H1 (cell line): ENCODE data around the gene DAPL1. TPM values are rescaled to one million over a fixed set of nuclear protein-coding genes. Genes with fewer than 3 reads are reported as not detected.

ENCODE experiments used
- CTCF ChIA-PET: fragments of 300-600 bp; sonication (Branson Sonifier 250); formaldehyde crosslinking; loops from one replicate; lab custom pipeline; 2021; ENCODE audit not compliant: partially characterized antibody; lab: Charles Lee
- POLR2A ChIA-PET: fragments of 300-600 bp; sonication (Branson Sonifier 250); formaldehyde crosslinking; loops from one replicate; lab custom pipeline; 2021; ENCODE audit warnings: inconsistent platforms; ENCODE audit not compliant: partially characterized antibody; lab: Charles Lee
- DNase-seq, 2 experiments: peaks; one replicate each; pipeline versions ENCODE4 v3.0.0 to v3.0.0-alpha.2; 2010 to 2022; ENCODE audit warnings: low spot score in 2 of 2, low read depth in 1 of 2, mixed read lengths in 1 of 2
- FAIRE-seq: peaks from 2 replicates; lab custom pipeline; 2011; peaks lifted over from hg19 to GRCh38; lab: Jason Lieb, UNC
- H2AFZ ChIP-seq: 2 replicates; pipeline ENCODE4 v1.8.1; 2012; ENCODE audit warnings: low read length, inconsistent platforms
- H2AK5ac ChIP-seq: 2 replicates; pipeline ENCODE4 v1.6.1; 2013; ENCODE audit warnings: low read depth, low read length
- H2BK120ac ChIP-seq: replicated peaks from 2 replicates; pipeline ENCODE3; 2013; ENCODE audit warnings: low read depth, low read length, inconsistent platforms
- H2BK12ac ChIP-seq: 2 replicates; pipeline ENCODE4 v1.6.1; 2013; ENCODE audit warnings: low read depth, low read length
- H2BK15ac ChIP-seq: 2 replicates; pipeline ENCODE4 v1.6.1; 2013; ENCODE audit warnings: low read length
- H2BK20ac ChIP-seq: 2 replicates; pipeline ENCODE4 v1.6.1; 2013; ENCODE audit warnings: low read length
- H2BK5ac ChIP-seq: 2 replicates; pipeline ENCODE4 v1.6.1; 2013; ENCODE audit warnings: low read depth, low read length
- H3K14ac ChIP-seq: 2 replicates; pipeline ENCODE4 v1.6.1; 2013; ENCODE audit warnings: inconsistent platforms; ENCODE audit not compliant: insufficient read length
- H3K18ac ChIP-seq: 2 replicates; pipeline ENCODE4 v1.6.1; 2013; ENCODE audit warnings: low read length; ENCODE audit errors: extremely low read depth
- H3K23ac ChIP-seq: 2 replicates; pipeline ENCODE4 v1.6.1; 2013; ENCODE audit warnings: inconsistent platforms; ENCODE audit not compliant: insufficient read length
- H3K23me2 ChIP-seq: 2 replicates; pipeline ENCODE4 v1.6.1; 2013; ENCODE audit warnings: low read depth, low read length
- H3K27ac ChIP-seq: 2 replicates; pipeline ENCODE4 v1.6.1; 2011; ENCODE audit warnings: low read depth, low read length, inconsistent platforms
- H3K27me3 ChIP-seq, 4 experiments: replicated peaks in 1 of 4; 1 replicate in 1 of 4; 2 replicates in 3 of 4; pipeline versions ENCODE4 v1.6.1 to v1.8.1; 2011 to 2013; ENCODE audit warnings: low read length in 3 of 4, mild to moderate bottlenecking in 3 of 4, inconsistent platforms in 2 of 4, mixed read lengths in 2 of 4, moderate library complexity in 1 of 4; ENCODE audit not compliant: control insufficient read depth in 3 of 4, insufficient read depth in 3 of 4; ENCODE audit errors: extremely low read depth in 1 of 4
- H3K36me3 ChIP-seq, 4 experiments: 2 replicates each; pipeline versions ENCODE4 v1.6.1 to v1.8.1; 2011 to 2013; ENCODE audit warnings: mild to moderate bottlenecking in 4 of 4, low read length in 3 of 4, moderate library complexity in 2 of 4, control low read depth in 1 of 4, inconsistent platforms in 1 of 4; ENCODE audit not compliant: insufficient read depth in 4 of 4, control insufficient read depth in 2 of 4
- H3K4ac ChIP-seq: replicated peaks from 2 replicates; pipeline ENCODE3; 2013; ENCODE audit warnings: low read length, low read depth, mixed read lengths, inconsistent platforms; ENCODE audit not compliant: insufficient read length
- H3K4me1 ChIP-seq, 4 experiments: replicated peaks in 1 of 4; 1 replicate in 1 of 4; 2 replicates in 3 of 4; pipeline versions ENCODE4 v1.6.1 to v1.8.1; 2011 to 2013; ENCODE audit warnings: low read length in 3 of 4, inconsistent platforms in 2 of 4, mixed read lengths in 1 of 4; ENCODE audit not compliant: insufficient read depth in 4 of 4, control insufficient read depth in 3 of 4
- H3K4me2 ChIP-seq, 2 experiments: 2 replicates each; pipeline versions ENCODE4 v1.6.1 to v1.8.1; 2011 to 2013; ENCODE audit warnings: low read depth in 2 of 2, low read length in 2 of 2, control low read depth in 1 of 2, inconsistent platforms in 1 of 2, mild to moderate bottlenecking in 1 of 2; ENCODE audit not compliant: insufficient read depth in 1 of 2
- H3K4me3 ChIP-seq, 4 experiments: fragments of 200-600, 300-600 bp in 1 of 4; sonication (generic), shearing (Covaris generic), sonication (Bioruptor Twin) in 1 of 4; 2 replicates each; pipeline versions ENCODE4 v1.5.1 to v1.8.1; 2011 to 2016; ENCODE audit warnings: low read length in 4 of 4, low read depth in 3 of 4, control low read depth in 2 of 4, inconsistent platforms in 2 of 4, mild to moderate bottlenecking in 2 of 4, mixed read lengths in 1 of 4, moderate library complexity in 1 of 4; ENCODE audit not compliant: insufficient read depth in 2 of 4; ENCODE audit errors: extremely low read depth in 1 of 4
- H3K56ac ChIP-seq: replicated peaks from 2 replicates; pipeline ENCODE3; 2013; ENCODE audit warnings: low read depth, mild to moderate bottlenecking, mixed read lengths, low read length, inconsistent platforms; ENCODE audit not compliant: insufficient read length
- H3K79me1 ChIP-seq: 2 replicates; pipeline ENCODE4 v1.6.1; 2013; ENCODE audit warnings: low read depth, low read length, control low read depth
- H3K79me2 ChIP-seq, 2 experiments: 2 replicates each; pipeline versions ENCODE4 v1.6.1 to v1.8.1; 2012 to 2013; ENCODE audit warnings: low read length in 2 of 2, mild to moderate bottlenecking in 2 of 2, inconsistent platforms in 1 of 2; ENCODE audit not compliant: insufficient read depth in 2 of 2, control insufficient read depth in 1 of 2
- H3K9ac ChIP-seq, 4 experiments: replicated peaks in 1 of 4; 1 replicate in 1 of 4; 2 replicates in 3 of 4; pipeline versions ENCODE4 v1.6.1 to v1.8.1; 2011 to 2013; ENCODE audit warnings: low read depth in 3 of 4, low read length in 3 of 4, control low read depth in 2 of 4, mild to moderate bottlenecking in 2 of 4, moderate library complexity in 2 of 4, inconsistent platforms in 1 of 4; ENCODE audit errors: extremely low read depth in 1 of 4
- H3K9me3 ChIP-seq, 2 experiments: 2 replicates each; pipeline versions ENCODE4 v1.6.1 to v1.8.1; 2012 to 2013; ENCODE audit warnings: mild to moderate bottlenecking in 2 of 2, moderate library complexity in 2 of 2, control low read depth in 1 of 2, inconsistent platforms in 1 of 2, low read depth in 1 of 2, low read length in 1 of 2, mixed read lengths in 1 of 2; ENCODE audit not compliant: insufficient read depth in 2 of 2
- H4K20me1 ChIP-seq, 2 experiments: replicated peaks in 1 of 2; 2 replicates each; pipeline versions ENCODE3 to v1.8.1; 2011 to 2013; ENCODE audit warnings: inconsistent platforms in 2 of 2, low read length in 2 of 2, mild to moderate bottlenecking in 1 of 2; ENCODE audit not compliant: insufficient read depth in 2 of 2, control insufficient read depth in 1 of 2
- H4K5ac ChIP-seq: 2 replicates; pipeline ENCODE4 v1.6.1; 2013; ENCODE audit warnings: low read length, low read depth, mixed read lengths, inconsistent platforms; ENCODE audit not compliant: insufficient read length
- H4K8ac ChIP-seq: 2 replicates; pipeline ENCODE4 v1.8.0; 2013; ENCODE audit warnings: mild to moderate bottlenecking, moderate library complexity, low read length, inconsistent platforms; ENCODE audit not compliant: insufficient read depth; ENCODE audit errors: extremely low read depth
- H4K91ac ChIP-seq: replicated peaks from 2 replicates; pipeline ENCODE3; 2013; ENCODE audit warnings: low read length, mixed read lengths, inconsistent platforms; ENCODE audit not compliant: insufficient read length
- CBX5 ChIP-seq: fragments of 300-800, 300-1000 bp; sonication (generic); IDR thresholded peaks from 2 replicates; pipeline ENCODE4 v1.7.1; 2016; ENCODE audit warnings: antibody characterized with exemption, low read length, low read depth
- EP300 ChIP-seq, 2 experiments: IDR thresholded peaks; 1 replicate in 1 of 2; 2 replicates in 1 of 2; pipeline ENCODE4 v1.6.1; 2011 to 2012; ENCODE audit warnings: low read depth in 2 of 2, low read length in 2 of 2, mild to moderate bottlenecking in 2 of 2, borderline replicate concordance in 1 of 2, inconsistent platforms in 1 of 2, moderate library complexity in 1 of 2
- GTF2F1 ChIP-seq: IDR thresholded peaks from 2 replicates; pipeline ENCODE4 v1.6.1; 2012; ENCODE audit warnings: low read depth, low read length, improper control_type of control experiment, borderline replicate concordance
- KDM1A ChIP-seq: fragments of 200-600, 300-600 bp; sonication (generic); IDR thresholded peaks from 2 replicates; pipeline ENCODE4 v1.7.1; 2016; ENCODE audit warnings: mild to moderate bottlenecking, low read length, borderline replicate concordance
- RFX5 ChIP-seq: IDR thresholded peaks from 2 replicates; pipeline ENCODE4 v1.6.1; 2011; ENCODE audit warnings: low read depth, low read length, improper control_type of control experiment, borderline replicate concordance
- SAP30 ChIP-seq: fragments of 300-600 bp; sonication (generic); IDR thresholded peaks from 2 replicates; pipeline ENCODE4 v1.7.1; 2012; ENCODE audit warnings: low read length, moderate library complexity, mild to moderate bottlenecking, inconsistent platforms; ENCODE audit not compliant: insufficient read depth, insufficient replicate concordance
- SUZ12 ChIP-seq: fragments of 200-600 bp; sonication (generic); IDR thresholded peaks from 2 replicates; pipeline ENCODE4 v1.6.1; 2012; ENCODE audit warnings: mild to moderate bottlenecking, inconsistent platforms, low read length, moderate library complexity, mixed read lengths
- TAF1 ChIP-seq: IDR thresholded peaks from 2 replicates; pipeline ENCODE4 v1.6.1; 2011; ENCODE audit warnings: mild to moderate bottlenecking, low read depth, low read length
- TBP ChIP-seq: IDR thresholded peaks from 2 replicates; pipeline ENCODE4 v1.6.1; 2011; ENCODE audit warnings: low read depth, low read length, improper control_type of control experiment
- WGBS, 2 experiments: shearing (Covaris generic) in 1 of 2; methylation state at CpG; one replicate each; pipeline versions ENCODE4 v1.1.6 to v1.1.7; 2013 to 2015; ENCODE audit warnings: low lambda C conversion rate in 2 of 2, mixed read lengths in 2 of 2, inconsistent platforms in 1 of 2, low coverage in 1 of 2, missing lambda C conversion rate in 1 of 2; ENCODE audit not compliant: insufficient replicate concordance in 2 of 2, insufficient coverage in 1 of 2, insufficient read length in 1 of 2; ENCODE audit errors: extremely low coverage in 1 of 2, missing lambda C conversion rate in 1 of 2; 5-methylcytosine and 5-hydroxymethylcytosine counted together
- polyA plus RNA-seq, 7 experiments: library from polyadenylated mRNA; depleted of rRNA in 3 of 7; stranded (reverse) in 5 of 7; unstranded in 2 of 7; fragments of >200 nt in 5 of 7; fragments of 200-250 nt in 2 of 7; gene quantifications; 1 replicate in 5 of 7; 2 replicates in 1 of 7; 4 replicates in 1 of 7; pipeline versions ENCODE4 v1.2.1 to v1.2.3, GENCODE V29; 2011 to 2013; ENCODE audit warnings: missing spikeins in 2 of 7, mixed read lengths in 2 of 7
- total RNA-seq: library from RNA; stranded (reverse); fragmentation: NEBNext Ultra II Directional; extraction: Animal tissue kit (Norgen Biotek cat#: 25700); gene quantifications from 2 replicates; pipeline ENCODE4 v1.2.1, GENCODE V29; 2021
- TF ChIP-seq, protein P1 (sequence below): IDR thresholded peaks from 2 replicates; pipeline ENCODE4 v1.6.1; 2012; ENCODE audit warnings: inconsistent platforms
- TF ChIP-seq, protein P2 (sequence below): IDR thresholded peaks from 2 replicates; pipeline ENCODE4 v1.6.1; 2011; ENCODE audit warnings: low read length, improper control_type of control experiment

DAPL1 gene
- total and polyA plus RNA-seq, 2 of the 8 experiments (the other 6 are each of a cell fraction or from before 2014, with no cell fraction given): not detected

DNA sequence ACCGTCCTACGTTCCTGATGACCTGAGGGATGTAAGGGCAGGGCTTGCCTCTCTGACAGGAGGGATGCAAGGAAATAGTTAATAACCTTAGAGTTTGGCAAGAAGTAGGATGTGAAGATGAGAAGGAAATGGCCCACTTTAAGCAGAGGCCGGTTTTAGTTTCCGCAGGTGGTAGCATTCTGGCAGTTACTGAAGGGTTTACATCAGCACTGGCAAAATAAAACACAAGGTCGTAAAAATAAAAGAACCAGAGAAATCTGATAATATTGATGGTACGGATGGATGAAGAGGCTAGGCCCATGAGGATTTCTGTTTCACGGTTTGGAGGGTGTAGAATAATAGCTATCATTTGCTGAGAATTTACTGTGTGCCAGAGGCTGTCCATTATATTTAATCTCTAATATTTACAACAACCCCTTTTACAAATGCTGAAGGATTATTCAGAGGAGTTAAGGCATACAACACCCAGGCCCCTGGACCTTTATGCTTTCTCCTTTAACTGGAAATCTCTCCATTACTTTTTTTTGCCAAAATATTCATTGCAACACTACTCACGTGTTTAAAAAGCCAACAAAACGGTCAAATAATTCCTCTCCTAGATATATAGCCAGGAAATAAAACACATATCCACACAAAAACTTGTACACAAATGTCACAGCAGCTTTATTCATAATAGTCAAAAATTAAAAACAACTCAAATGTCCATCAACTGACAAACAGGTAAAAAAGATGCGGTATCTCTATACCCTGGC is 28.5 kb downstream of the DAPL1 start:
- H2AFZ ChIP-seq: no peak overlapping the region
- H2BK15ac ChIP-seq: no peak overlapping the region
- no peak overlapping the region for H4K8ac ChIP-seq
- H3K18ac ChIP-seq: no peak overlapping the region
- no peak overlapping the region for H4K91ac ChIP-seq
- no peaks in the 10 kb centered on the region for H3K9me3 ChIP-seq
- H3K4me1 ChIP-seq: no peaks in the 10 kb centered on the region
- TF ChIP-seq SAP30: no peak
- TF ChIP-seq TBP: no peak
- TF ChIP-seq SUZ12: no peak
- TF ChIP-seq TAF1: no peak
- TF ChIP-seq GTF2F1: no peak
- TF ChIP-seq CBX5: no peak
- no peak for TF ChIP-seq RFX5
- TF ChIP-seq KDM1A: no peak
- TF ChIP-seq, protein P1, sequence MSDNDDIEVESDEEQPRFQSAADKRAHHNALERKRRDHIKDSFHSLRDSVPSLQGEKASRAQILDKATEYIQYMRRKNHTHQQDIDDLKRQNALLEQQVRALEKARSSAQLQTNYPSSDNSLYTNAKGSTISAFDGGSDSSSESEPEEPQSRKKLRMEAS: no peak
- TF ChIP-seq, protein P2, sequence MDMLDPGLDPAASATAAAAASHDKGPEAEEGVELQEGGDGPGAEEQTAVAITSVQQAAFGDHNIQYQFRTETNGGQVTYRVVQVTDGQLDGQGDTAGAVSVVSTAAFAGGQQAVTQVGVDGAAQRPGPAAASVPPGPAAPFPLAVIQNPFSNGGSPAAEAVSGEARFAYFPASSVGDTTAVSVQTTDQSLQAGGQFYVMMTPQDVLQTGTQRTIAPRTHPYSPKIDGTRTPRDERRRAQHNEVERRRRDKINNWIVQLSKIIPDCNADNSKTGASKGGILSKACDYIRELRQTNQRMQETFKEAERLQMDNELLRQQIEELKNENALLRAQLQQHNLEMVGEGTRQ: no peak
- no peak for TF ChIP-seq EP300 (IDR thresholded peaks at IDR 0.05; ENCODE audit: borderline replicate concordance in 1 of 2, low read depth in 2 of 2, low read length in 2 of 2)
- CTCF ChIA-PET: no interaction called here
- H3K36me3 ChIP-seq: no peaks in the 10 kb centered on the region
- no peak overlapping the region for H3K4me3 ChIP-seq
- no peak for FAIRE-seq
- no peak overlapping the region for H3K14ac ChIP-seq
- H3K4me2 ChIP-seq: no peak overlapping the region
- no peak for DNase-seq
- H2BK20ac ChIP-seq: no peak overlapping the region
- 77% methylated on average over 10 of the region's 10 CpGs; no CpG with 5 or more reads in 1 of the 2 experiments for WGBS, 2 experiments
- H2BK120ac ChIP-seq: no peak overlapping the region
- H3K79me1 ChIP-seq: no peaks in the 10 kb centered on the region
- no peak overlapping the region for H4K5ac ChIP-seq
- no peak overlapping the region for H3K4ac ChIP-seq
- H3K9ac ChIP-seq: no peak overlapping the region
- no peaks in the 10 kb centered on the region for H4K20me1 ChIP-seq
- no peak overlapping the region for H3K27ac ChIP-seq
- no peak overlapping the region for H3K23ac ChIP-seq
- H2BK5ac ChIP-seq: no peak overlapping the region
- H3K79me2 ChIP-seq: no peaks in the 10 kb centered on the region
- H3K56ac ChIP-seq: no peak overlapping the region
- H3K23me2 ChIP-seq: no peaks in the 10 kb centered on the region
- H3K27me3 ChIP-seq: no peaks in the 10 kb centered on the region
- no peak overlapping the region for H2BK12ac ChIP-seq
- H2AK5ac ChIP-seq: no peak overlapping the region
- POLR2A ChIA-PET: no interaction called here
